PFSK-1 (cell line): ENCODE measurements around the gene ERC2.

ENCODE experiments used
- POLR2AphosphoS5 ChIP-seq: IDR thresholded peaks from 2 replicates; pipeline ENCODE4 v1.6.1; 2012; ENCODE audit warnings: low read depth, mild to moderate bottlenecking, control low read depth, low read length, moderate library complexity
- SIN3A ChIP-seq: IDR thresholded peaks from 2 replicates; pipeline ENCODE4 v1.6.1; 2012; ENCODE audit warnings: mild to moderate bottlenecking, low read length, moderate library complexity, borderline replicate concordance; ENCODE audit not compliant: insufficient read depth
- TAF1 ChIP-seq: IDR thresholded peaks from 2 replicates; pipeline ENCODE4 v1.6.1; 2012; ENCODE audit warnings: low read length, control low read depth, borderline replicate concordance; ENCODE audit not compliant: insufficient read depth
- TF ChIP-seq, protein P1 (sequence below), 2 experiments: IDR thresholded peaks; 2 replicates each; pipeline versions ENCODE4 v1.6.1 to v1.8.0; 2011 to 2012; ENCODE audit warnings: low read depth in 2 of 2, low read length in 2 of 2, control low read depth in 1 of 2, inconsistent platforms in 1 of 2, mild to moderate bottlenecking in 1 of 2, moderate library complexity in 1 of 2; ENCODE audit not compliant: insufficient read depth in 1 of 2

- TF ChIP-seq TAF1 (no peak), POLR2AphosphoS5 (no peak), SIN3A (no peak)
- TF ChIP-seq, protein P1, sequence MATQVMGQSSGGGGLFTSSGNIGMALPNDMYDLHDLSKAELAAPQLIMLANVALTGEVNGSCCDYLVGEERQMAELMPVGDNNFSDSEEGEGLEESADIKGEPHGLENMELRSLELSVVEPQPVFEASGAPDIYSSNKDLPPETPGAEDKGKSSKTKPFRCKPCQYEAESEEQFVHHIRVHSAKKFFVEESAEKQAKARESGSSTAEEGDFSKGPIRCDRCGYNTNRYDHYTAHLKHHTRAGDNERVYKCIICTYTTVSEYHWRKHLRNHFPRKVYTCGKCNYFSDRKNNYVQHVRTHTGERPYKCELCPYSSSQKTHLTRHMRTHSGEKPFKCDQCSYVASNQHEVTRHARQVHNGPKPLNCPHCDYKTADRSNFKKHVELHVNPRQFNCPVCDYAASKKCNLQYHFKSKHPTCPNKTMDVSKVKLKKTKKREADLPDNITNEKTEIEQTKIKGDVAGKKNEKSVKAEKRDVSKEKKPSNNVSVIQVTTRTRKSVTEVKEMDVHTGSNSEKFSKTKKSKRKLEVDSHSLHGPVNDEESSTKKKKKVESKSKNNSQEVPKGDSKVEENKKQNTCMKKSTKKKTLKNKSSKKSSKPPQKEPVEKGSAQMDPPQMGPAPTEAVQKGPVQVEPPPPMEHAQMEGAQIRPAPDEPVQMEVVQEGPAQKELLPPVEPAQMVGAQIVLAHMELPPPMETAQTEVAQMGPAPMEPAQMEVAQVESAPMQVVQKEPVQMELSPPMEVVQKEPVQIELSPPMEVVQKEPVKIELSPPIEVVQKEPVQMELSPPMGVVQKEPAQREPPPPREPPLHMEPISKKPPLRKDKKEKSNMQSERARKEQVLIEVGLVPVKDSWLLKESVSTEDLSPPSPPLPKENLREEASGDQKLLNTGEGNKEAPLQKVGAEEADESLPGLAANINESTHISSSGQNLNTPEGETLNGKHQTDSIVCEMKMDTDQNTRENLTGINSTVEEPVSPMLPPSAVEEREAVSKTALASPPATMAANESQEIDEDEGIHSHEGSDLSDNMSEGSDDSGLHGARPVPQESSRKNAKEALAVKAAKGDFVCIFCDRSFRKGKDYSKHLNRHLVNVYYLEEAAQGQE (IDR thresholded peaks at IDR 0.05; ENCODE audit: insufficient read depth in 1 of 2, low read depth in 2 of 2, low read length in 2 of 2), result no peak
Measured at GRCh38 chr3:56318891-56319290, 149.4 kb downstream of the ERC2 start.
